Endothelial cell of coronary artery (primary cell): ENCODE data around the gene MAGEB2. TPM values are rescaled to one million over a fixed set of nuclear protein-coding genes. Genes with fewer than 3 reads are reported as not detected.

Experiments used
- total RNA-seq: library from RNA; depleted of rRNA; stranded (reverse); fragments of >200 nt; gene quantifications from 2 replicates; pipeline ENCODE4 v1.2.3, GENCODE V29; 2014

Gene MAGEB2
- total RNA-seq: not detected in 2 replicates

DNA sequence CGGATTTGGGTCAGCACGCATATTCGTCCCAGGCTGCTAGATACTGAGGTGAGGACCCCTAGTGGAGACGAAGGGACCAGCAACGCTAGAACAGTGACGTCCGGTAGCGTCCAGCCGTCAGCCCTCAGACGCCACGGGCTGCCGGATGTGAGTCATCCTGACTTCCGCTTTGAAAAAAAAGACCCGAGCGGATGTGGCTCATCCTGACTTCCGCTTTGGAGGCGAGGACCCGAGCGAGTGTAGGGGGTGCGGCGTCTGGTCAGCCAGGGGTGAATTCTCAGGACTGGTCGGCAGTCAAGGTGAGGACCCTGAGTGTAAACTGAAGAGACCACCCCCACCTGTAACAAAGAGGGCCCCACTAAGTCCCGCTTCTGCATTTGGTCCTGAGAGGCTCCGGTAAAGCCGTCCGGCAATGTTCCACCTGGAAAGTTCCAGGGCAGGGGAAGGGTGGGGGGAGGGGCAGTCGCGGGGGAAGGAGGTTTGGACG is at the start of gene MAGEB2:
Gene MAGEB2 (plus strand): TSS at position 207 of the 487 bp plus-strand sequence. CDS start 3,018 bp downstream, outside the sequence.

DNA sequence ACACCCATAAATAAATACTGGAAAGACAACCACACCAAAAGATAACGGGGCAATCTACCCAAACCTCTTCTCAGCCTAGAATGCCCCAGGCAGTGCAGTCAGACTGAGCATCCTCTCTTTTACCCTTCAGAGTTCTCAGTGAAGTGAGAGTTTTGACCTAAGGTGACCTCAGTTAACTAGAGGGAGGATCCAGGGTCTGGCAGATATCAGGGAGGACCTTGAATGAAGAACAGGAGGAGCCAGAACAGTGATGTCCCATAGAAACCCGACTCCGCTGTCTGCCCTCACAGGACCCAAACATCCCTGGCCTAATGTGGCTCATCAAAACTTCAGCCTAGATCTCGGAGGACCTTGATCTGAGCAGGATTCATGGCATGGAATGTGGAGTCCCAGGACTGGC is 15.0 kb downstream of the MAGEB2 start, which contains the start of gene MAGEB3:
Gene MAGEB3 (plus strand): TSS at position 263 of the 400 bp plus-strand sequence. CDS start 5,268 bp downstream, outside the sequence.

GRCh38 chrX:30241724-30242415 is 26.5 kb downstream of the MAGEB2 start, which contains the start of gene MAGEB4:
Gene MAGEB4, plus strand, starts transcription at chrX:30242000. Its CDS starts 136 bp downstream, at chrX:30242136.

DNA sequence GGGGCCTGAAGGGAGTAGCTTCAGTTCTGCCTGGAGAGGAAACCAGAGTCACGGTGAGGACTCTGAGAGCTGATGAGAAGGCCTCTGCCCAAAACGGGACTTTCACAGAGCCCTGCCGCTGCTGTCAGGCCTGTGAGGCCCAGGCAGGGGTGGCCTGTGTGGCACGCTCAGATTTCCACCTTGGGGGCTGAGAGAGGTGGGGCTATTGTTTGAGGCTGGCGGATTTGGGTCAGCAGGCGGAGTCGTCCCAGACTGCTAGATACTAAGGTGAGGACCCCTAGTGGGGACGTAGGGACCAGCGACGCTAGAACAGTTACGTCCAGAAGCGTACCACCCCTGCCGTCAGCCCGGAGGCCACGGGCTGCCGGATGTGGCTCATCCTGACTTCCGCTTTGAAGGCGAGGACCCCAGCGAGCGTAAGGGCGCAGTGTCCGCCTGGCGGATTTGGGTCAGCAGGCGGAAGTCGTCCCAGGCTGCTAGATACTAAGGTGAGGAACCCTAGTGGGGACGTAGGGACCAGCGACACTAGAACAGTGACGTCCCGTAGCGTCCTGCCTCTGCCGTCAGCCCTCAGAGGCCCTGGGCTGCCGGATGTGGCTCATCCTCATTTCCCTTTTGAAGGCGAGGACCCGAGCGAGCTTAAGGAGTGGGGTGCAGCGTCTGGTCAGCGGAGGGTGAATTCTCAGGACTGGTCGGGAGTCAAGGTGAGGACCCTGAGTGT is 31.6 kb downstream of the MAGEB2 start, which contains the start of gene MAGEB1:
Gene MAGEB1 (plus strand): TSS at position 378 of the 721 bp plus-strand sequence. CDS start 3,348 bp downstream, outside the sequence.

Other genes starting within 250 kb of the MAGEB2 start
- not detected in 2 replicates for gene MAGEB3, start 15.1 kb downstream of the MAGEB2 start, total RNA-seq
- not detected in 2 replicates for gene MAGEB4, start 26.4 kb downstream of the MAGEB2 start, total RNA-seq
- gene MAGEB1, start 31.6 kb downstream of the MAGEB2 start, total RNA-seq: not detected in 2 replicates
- gene NR0B1, start 93.8 kb downstream of the MAGEB2 start, total RNA-seq: not detected in 2 replicates